ENCODE measurements around the gene SLC6A12.

DNA sequence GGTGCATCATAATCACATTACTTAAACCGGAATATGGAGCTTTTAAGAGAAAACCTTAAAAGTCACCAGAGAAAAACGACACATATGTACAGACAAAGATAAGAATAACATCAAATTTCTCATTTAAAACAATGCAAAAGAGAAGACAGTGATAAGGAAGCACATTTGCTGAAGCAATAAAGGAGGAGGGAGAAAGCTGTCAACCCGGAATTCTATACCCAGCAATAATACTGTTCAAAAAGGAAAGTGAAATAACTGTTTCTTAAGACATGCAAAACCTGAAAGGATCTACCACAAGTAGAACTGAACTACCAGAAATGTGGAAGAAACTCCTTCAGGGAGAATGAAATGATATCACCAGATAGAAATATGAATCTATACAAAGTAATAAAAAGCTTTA, 33.3 kb upstream of the SLC6A12 start:
- TF ChIP-seq POLR2AphosphoS5 (IDR thresholded peaks at IDR 0.05; ENCODE audit: insufficient read depth in 1 of 2, low read depth in 1 of 2): no peak
- no peak for TF ChIP-seq POLR2A (IDR thresholded peaks at IDR 0.05)
- no peak for TF ChIP-seq CTCF (IDR thresholded peaks at IDR 0.05)

Data from vagina (tissue), 2 donors.